Spleen (tissue), 11 donors: ENCODE data around the gene ZG16. TPM values are rescaled to one million over a fixed set of nuclear protein-coding genes. Genes with fewer than 3 reads are reported as not detected.

Experiments
- DNase-seq: peaks from one replicate; pipeline ENCODE4 v3.0.0-alpha.2; 2020
- H3K27ac ChIP-seq, 8 donors: fragments of 200-600 bp; sonication (generic) in 7 of 8; 1 replicate in 4 of 8; 2 replicates in 4 of 8; pipeline versions ENCODE4 v1.5.0 to v1.8.0; 2016 to 2021; ENCODE audit warnings: inconsistent platforms in 4 of 8, mild to moderate bottlenecking in 4 of 8, moderate library complexity in 1 of 8
- H3K27me3 ChIP-seq, 7 donors: fragments of 200-600 bp; sonication (generic) in 6 of 7; replicated peaks in 1 of 7; 1 replicate in 4 of 7; 2 replicates in 3 of 7; pipeline versions ENCODE4 v1.5.0 to v1.8.0; 2016 to 2021; ENCODE audit warnings: inconsistent platforms in 3 of 7, mild to moderate bottlenecking in 1 of 7
- H3K36me3 ChIP-seq, 6 donors: fragments of 200-600 bp; sonication (generic) in 5 of 6; 1 replicate in 4 of 6; 2 replicates in 2 of 6; pipeline versions ENCODE4 v1.5.0 to v1.8.0; 2016 to 2021; ENCODE audit warnings: inconsistent platforms in 2 of 6
- H3K4me1 ChIP-seq, 6 donors: fragments of 200-600 bp; sonication (generic) in 5 of 6; 1 replicate in 3 of 6; 2 replicates in 3 of 6; pipeline versions ENCODE4 v1.5.0 to v1.8.0; 2016 to 2021; ENCODE audit warnings: inconsistent platforms in 3 of 6
- H3K4me3 ChIP-seq, 8 donors: fragments of 200-600 bp; sonication (generic) in 7 of 8; 1 replicate in 4 of 8; 2 replicates in 4 of 8; pipeline versions ENCODE4 v1.5.0 to v1.8.0; 2016 to 2021; ENCODE audit warnings: inconsistent platforms in 4 of 8, mild to moderate bottlenecking in 4 of 8, moderate library complexity in 2 of 8
- H3K9me3 ChIP-seq, 8 donors: fragments of 200-600 bp; sonication (generic) in 7 of 8; 1 replicate in 4 of 8; 2 replicates in 4 of 8; pipeline versions ENCODE4 v1.5.0 to v1.8.0; 2016 to 2021; ENCODE audit warnings: inconsistent platforms in 4 of 8
- CTCF ChIP-seq, 11 experiments: fragments of 200-600 bp in 7 of 11; fragments of 450-650 bp in 4 of 11; sonication (generic) in 4 of 11; IDR thresholded peaks in 8 of 11; conservative IDR thresholded peaks in 3 of 11; 1 replicate in 7 of 11; 2 replicates in 4 of 11; pipeline versions ENCODE4 v1.4.0 to v1.8.0; 2016 to 2021; ENCODE audit warnings: antibody characterized with exemption in 11 of 11, inconsistent platforms in 4 of 11, mild to moderate bottlenecking in 1 of 11
- POLR2A ChIP-seq, 3 donors: fragments of 450-650 bp; IDR thresholded peaks; one replicate each; pipeline ENCODE4 v1.5.1; 2017; ENCODE audit warnings: antibody characterized with exemption in 3 of 3, mild to moderate bottlenecking in 1 of 3
- POLR2AphosphoS5 ChIP-seq, 3 donors: sonication (generic); formaldehyde crosslinking; IDR thresholded peaks; one replicate each; pipeline ENCODE4 v1.5.1; 2017; ENCODE audit warnings: antibody characterized with exemption in 3 of 3
- WGBS, 5 donors: extraction: QIAGEN DNeasy Blood & Tissue Kit in 3 of 5; methylation state at CpG; one replicate each; pipeline versions ENCODE4 v1.1.5 to v1.1.7; 2013 to 2018; 5-methylcytosine and 5-hydroxymethylcytosine counted together
- intact Hi-C: fragments of 100-400 bp; cut with DNase I; formaldehyde crosslinking; loops from one replicate; pipeline ENCODE4 v1.15.0; 2023; ENCODE audit warnings: low total_unique reads
- polyA plus RNA-seq, 3 donors: library from polyadenylated mRNA; stranded (reverse); fragments of 200-250 nt; gene quantifications; one replicate each; pipeline ENCODE4 v1.2.1, GENCODE V29; 2013
- total RNA-seq, 7 donors: library from RNA; depleted of rRNA in 3 of 7; stranded (reverse); fragments of >200 nt in 3 of 7; fragmentation: NEBNext Ultra II Directional in 4 of 7; extraction: Animal tissue kit (Norgen Biotek cat#: 25700) in 4 of 7; gene quantifications; one replicate each; pipeline versions ENCODE4 v1.1.0 to v1.2.1, GENCODE V29; 2016 to 2021
- donor health status: healthy with polysubstance abuse.
- donor health status: DM: no; HTN: no; CAD: no; lungs with moderate emphysema.
- donor health status: DM: no; HTN: no; CAD: no.
- donor health status: Bipolar disorder and iron deficiency.
- donor health status: healthy.
- donor health status: DM: no; HTN: no; CAD: no.
- donor health status: DM: yes; HTN: yes; CAD: no.

Gene ZG16
- total and polyA plus RNA-seq, 10 donors = 0.06 to 0.07 TPM; not detected in 8

GRCh38 chr16:29810699-29811169 lies 32.7 kb downstream of the ZG16 start:
- peak overlapping the region in 7 of 8 donors; percentile 42 to 76 (median 49) for H3K4me3 ChIP-seq
- DNase-seq = no peak
- WGBS, 5 donors = 37 to 53% (median 40%) methylated on average over 9 of the region's 9 CpGs

GRCh38 chr16:29811170-29811895 lies 33.3 kb downstream of the ZG16 start:
- 1 to 2% (median 2%) methylated on average over 17 to 31 of the region's 31 CpGs for WGBS, 5 donors
- Histone ChIP-seq H3K27ac (peak overlapping the region; percentile 57 to 100 (median 86)), H3K36me3 (peaks cover 0 to 27% (median 19%) of the 10 kb centered on the region in 6 donors), H3K9me3 (no peaks in the 10 kb centered on the region), H3K4me3 (peak overlapping the region; percentile 39 to 76 (median 46)), H3K4me1 (peaks cover 48 to 87% (median 76%) of the 10 kb centered on the region in 6 donors), H3K27me3 (peaks cover 0 to 19% (median 10%) of the 10 kb centered on the region in 7 donors)
- TF ChIP-seq POLR2A (IDR thresholded peaks at IDR 0.05) (no peak), POLR2AphosphoS5 (IDR thresholded peaks at IDR 0.05) (peak; percentile 78 to 90 (median 79)), CTCF (IDR thresholded peaks at IDR 0.05 in 8 of 11, conservative IDR thresholded peaks at IDR 0.05 in 3 of 11) (peak in 1 of 11 experiments; percentile 18)
- intact Hi-C loops = no loop called here
- peak; percentile 96 for DNase-seq

More at GRCh38 chr16:29810699-29811169, 32.7 kb downstream of the ZG16 start:
- TF ChIP-seq POLR2AphosphoS5 (IDR thresholded peaks at IDR 0.05) (no peak), CTCF (IDR thresholded peaks at IDR 0.05 in 8 of 11, conservative IDR thresholded peaks at IDR 0.05 in 3 of 11) (no peak), POLR2A (IDR thresholded peaks at IDR 0.05) (no peak)
- peak overlapping the region in 7 of 8 donors; percentile 69 to 100 (median 93) for H3K27ac ChIP-seq
- peaks cover 48 to 87% (median 73%) of the 10 kb centered on the region in 6 donors for H3K4me1 ChIP-seq
- intact Hi-C loops = no loop called here
- H3K36me3 ChIP-seq = peaks cover 0 to 27% (median 19%) of the 10 kb centered on the region in 6 donors
- no peaks in the 10 kb centered on the region for H3K9me3 ChIP-seq
- peaks cover 0 to 19% (median 10%) of the 10 kb centered on the region in 7 donors for H3K27me3 ChIP-seq

- H3K4me3 ChIP-seq = peak within 1 kb of the TSS; percentile 39 to 76 (median 46)
- H3K27ac ChIP-seq = peak within 1 kb of the TSS; percentile 57 to 100 (median 86)
- H3K36me3 ChIP-seq = peaks cover 0 to 27% (median 19%) of the 10 kb centered on the region in 6 donors
- peaks cover 48 to 93% (median 81%) of the 10 kb centered on the region in 6 donors for H3K4me1 ChIP-seq
- H3K9me3 ChIP-seq = no peaks in the 10 kb centered on the region
- intact Hi-C loops = no loop called here
- 6 to 11% (median 6%) methylated on average over 43 to 69 of the region's 69 CpGs for WGBS, 5 donors
- TF ChIP-seq CTCF (IDR thresholded peaks at IDR 0.05 in 8 of 11, conservative IDR thresholded peaks at IDR 0.05 in 3 of 11) (no peak), POLR2A (IDR thresholded peaks at IDR 0.05) (no peak), POLR2AphosphoS5 (IDR thresholded peaks at IDR 0.05) (no peak)
- peaks cover 0 to 19% (median 10%) of the 10 kb centered on the region in 7 donors for H3K27me3 ChIP-seq
- DNase-seq = peak; percentile 89
Observed at GRCh38 chr16:29811896-29812665, 34.0 kb downstream of the ZG16 start, which contains the start of gene PRRT2. TSS of gene PRRT2 (plus strand) at chr16:29812193. CDS start at chr16:29813055, 862 bp downstream.
